Kidney (tissue), 14 donors: ENCODE results near the gene PCYOX1L. TPM values are rescaled to one million over a fixed set of nuclear protein-coding genes. Genes with fewer than 3 reads are reported as not detected.

Source experiments
- DNase-seq, 5 donors: peaks; one replicate each; pipeline ENCODE4 v3.0.0-alpha.2; 2013 to 2020
- FAIRE-seq: peaks from 2 replicates; lab custom pipeline; 2012; peaks lifted over from hg19 to GRCh38; lab: Jason Lieb, UNC
- H3K27ac ChIP-seq, 2 donors: one replicate each; pipeline ENCODE4 v1.7.0; 2013; ENCODE audit warnings: low read depth in 2 of 2, low read length in 2 of 2, inconsistent platforms in 1 of 2
- H3K27me3 ChIP-seq: one replicate; pipeline ENCODE4 v1.7.1; 2013; ENCODE audit warnings: low read length, inconsistent platforms; ENCODE audit not compliant: control insufficient read depth, insufficient read depth
- H3K36me3 ChIP-seq, 3 donors: one replicate each; pipeline versions ENCODE4 v1.7.0 to v1.7.1; 2013; ENCODE audit warnings: low read length in 3 of 3, control low read depth in 1 of 3, inconsistent platforms in 1 of 3; ENCODE audit not compliant: insufficient read depth in 3 of 3, control insufficient read depth in 2 of 3
- H3K4me1 ChIP-seq, 3 donors: one replicate each; pipeline versions ENCODE4 v1.7.0 to v1.7.1; 2013; ENCODE audit warnings: low read length in 3 of 3, inconsistent platforms in 1 of 3, low read depth in 1 of 3; ENCODE audit not compliant: control insufficient read depth in 2 of 3, insufficient read depth in 2 of 3
- H3K4me3 ChIP-seq, 3 donors: one replicate each; pipeline versions ENCODE4 v1.7.0 to v1.8.1; 2013; ENCODE audit warnings: low read length in 3 of 3, control low read depth in 1 of 3, inconsistent platforms in 1 of 3
- H3K9ac ChIP-seq, 3 donors: one replicate each; pipeline versions ENCODE4 v1.7.0 to v1.7.1; 2013; ENCODE audit warnings: low read length in 3 of 3, control low read depth in 1 of 3, inconsistent platforms in 1 of 3
- H3K9me3 ChIP-seq, 3 donors: one replicate each; pipeline versions ENCODE4 v1.7.0 to v1.7.1; 2013; ENCODE audit warnings: low read length in 3 of 3, control low read depth in 1 of 3, inconsistent platforms in 1 of 3; ENCODE audit not compliant: control insufficient read depth in 2 of 3, insufficient read depth in 1 of 3
- intact Hi-C: fragments of 100-400 bp; cut with DNase I; formaldehyde crosslinking; loops from one replicate; pipeline ENCODE4 v1.11.1; 2022
- polyA plus RNA-seq: library from polyadenylated mRNA; stranded (reverse); fragments of 350-450 nt; fragmentation: Illumina TruSeq; extraction: RNeasy Lipid Tissue Mini Kit (QIAGEN cat#74804); gene quantifications from one replicate; pipeline ENCODE4 v1.2.3, GENCODE V29; 2014; ENCODE audit warnings: low read depth, low replicate concordance; ENCODE audit not compliant: insufficient read depth
- total RNA-seq: library from RNA; stranded (reverse); fragmentation: NEBNext Ultra II Directional; extraction: Animal tissue kit (Norgen Biotek cat#: 25700); gene quantifications from one replicate; pipeline ENCODE4 v1.2.1, GENCODE V29; 2021
- TF ChIP-seq, protein P1 (sequence below): IDR thresholded peaks from 3 replicates; pipeline ENCODE4 v1.5.1; 2012; ENCODE audit warnings: mild to moderate bottlenecking, moderate library complexity, borderline replicate concordance; ENCODE audit not compliant: insufficient read depth; ENCODE audit errors: extremely low read depth
- donor health status: control.
- donor health status: control.
- donor health status: control.
- donor health status: control.
- donor health status: control.
- donor health status: DM: yes; HTN: yes; CAD: no.
- donor health status: Normal renal cell carcinoma (clear cell type).

Gene PCYOX1L
- total and polyA plus RNA-seq, 2 donors from 2014 or later: 7.2 to 9.0 TPM

DNA sequence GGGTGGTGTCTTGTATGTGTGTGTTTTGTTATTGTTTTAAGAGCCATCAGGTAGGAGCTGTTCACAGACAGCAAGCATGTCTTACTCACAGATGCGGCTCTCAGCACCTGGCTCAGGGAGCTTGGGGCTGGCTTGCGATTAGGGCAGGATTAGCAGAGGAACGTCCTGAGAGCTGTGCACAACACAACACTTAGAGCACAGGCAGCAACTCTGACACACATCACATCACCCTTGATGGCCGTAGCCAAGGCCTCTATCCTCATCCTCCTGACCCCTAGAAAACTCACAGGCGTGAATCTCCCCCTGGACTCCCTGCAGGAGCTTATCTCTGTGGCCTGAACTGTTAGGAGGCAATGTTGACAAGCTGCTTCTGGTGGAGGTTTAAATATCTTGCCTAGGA is 28.3 kb downstream of the PCYOX1L start:
- Histone ChIP-seq H3K9me3 (no peaks in the 10 kb centered on the region), H3K27me3 (no peaks in the 10 kb centered on the region), H3K27ac (peak overlapping the region in 1 of 2 donors; percentile 2), H3K4me1 (peaks cover 0 to 12% (median 5%) of the 10 kb centered on the region in 3 donors), H3K9ac (no peak overlapping the region), H3K36me3 (no peaks in the 10 kb centered on the region), H3K4me3 (no peak overlapping the region)
- no peak for DNase-seq
- TF ChIP-seq, protein P1, sequence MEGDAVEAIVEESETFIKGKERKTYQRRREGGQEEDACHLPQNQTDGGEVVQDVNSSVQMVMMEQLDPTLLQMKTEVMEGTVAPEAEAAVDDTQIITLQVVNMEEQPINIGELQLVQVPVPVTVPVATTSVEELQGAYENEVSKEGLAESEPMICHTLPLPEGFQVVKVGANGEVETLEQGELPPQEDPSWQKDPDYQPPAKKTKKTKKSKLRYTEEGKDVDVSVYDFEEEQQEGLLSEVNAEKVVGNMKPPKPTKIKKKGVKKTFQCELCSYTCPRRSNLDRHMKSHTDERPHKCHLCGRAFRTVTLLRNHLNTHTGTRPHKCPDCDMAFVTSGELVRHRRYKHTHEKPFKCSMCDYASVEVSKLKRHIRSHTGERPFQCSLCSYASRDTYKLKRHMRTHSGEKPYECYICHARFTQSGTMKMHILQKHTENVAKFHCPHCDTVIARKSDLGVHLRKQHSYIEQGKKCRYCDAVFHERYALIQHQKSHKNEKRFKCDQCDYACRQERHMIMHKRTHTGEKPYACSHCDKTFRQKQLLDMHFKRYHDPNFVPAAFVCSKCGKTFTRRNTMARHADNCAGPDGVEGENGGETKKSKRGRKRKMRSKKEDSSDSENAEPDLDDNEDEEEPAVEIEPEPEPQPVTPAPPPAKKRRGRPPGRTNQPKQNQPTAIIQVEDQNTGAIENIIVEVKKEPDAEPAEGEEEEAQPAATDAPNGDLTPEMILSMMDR: no peak
- no peak for FAIRE-seq
- intact Hi-C loops: no loop called here

DNA sequence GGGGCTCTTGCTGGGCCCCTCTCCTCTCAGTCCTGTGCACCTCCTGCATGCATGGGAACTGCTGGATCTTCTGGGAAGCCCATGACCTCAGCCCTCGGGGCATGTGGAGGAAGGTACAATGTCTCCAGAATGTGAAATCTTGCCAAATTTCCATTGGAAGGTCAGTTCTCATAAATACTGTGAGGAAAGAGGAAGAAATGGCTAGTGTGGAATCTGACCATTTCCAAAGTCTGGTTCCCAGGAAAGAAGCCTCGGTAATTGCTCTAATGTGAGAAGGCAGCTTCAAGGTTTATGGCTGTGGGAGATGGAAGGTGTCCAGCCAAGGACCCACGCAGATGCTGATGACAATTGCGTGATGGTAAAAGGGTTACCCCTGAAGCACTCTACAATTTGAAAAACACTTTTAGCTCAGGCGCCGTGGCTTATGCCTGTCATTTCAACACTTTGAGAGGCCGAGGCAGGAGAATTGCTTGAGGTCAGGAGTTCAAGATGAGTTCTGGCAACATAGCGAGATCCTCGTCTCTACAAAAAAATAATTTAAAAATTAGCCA is 29.3 kb downstream of the PCYOX1L start:
- H3K27me3 ChIP-seq: no peaks in the 10 kb centered on the region

DNA sequence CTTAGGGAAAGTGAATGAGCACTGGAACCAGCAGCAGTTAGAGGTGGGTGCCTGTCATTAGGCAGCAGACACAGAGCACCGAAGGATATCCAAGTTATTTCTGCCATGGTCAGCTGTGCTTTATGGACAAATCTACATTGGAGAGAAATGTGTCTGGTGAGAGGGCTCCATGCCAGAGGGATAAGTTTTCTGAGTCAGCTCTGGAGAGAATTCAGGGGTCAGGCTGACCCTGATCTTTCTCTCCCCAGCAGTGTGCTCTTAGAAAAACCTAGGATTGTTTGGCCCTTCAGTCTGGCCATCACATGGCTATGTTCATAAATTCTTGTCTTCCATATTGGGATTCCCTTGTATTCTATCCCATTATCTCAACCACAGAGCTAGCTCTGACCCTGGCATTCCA is 30.1 kb downstream of the PCYOX1L start:
- DNase-seq (no peak), FAIRE-seq (no peak)
- Histone ChIP-seq H3K36me3 (no peaks in the 10 kb centered on the region), H3K4me1 (peaks cover 0 to 9% (median 2%) of the 10 kb centered on the region in 3 donors), H3K27ac (peak overlapping the region in 1 of 2 donors; percentile 72), H3K9me3 (no peaks in the 10 kb centered on the region), H3K9ac (no peak overlapping the region), H3K4me3 (no peak overlapping the region), H3K27me3 (no peaks in the 10 kb centered on the region)
- intact Hi-C loops: no loop called here
- TF ChIP-seq, protein P1: no peak

More for the DNA sequence above, 29.3 kb downstream of the PCYOX1L start:
- Histone ChIP-seq H3K36me3 (no peaks in the 10 kb centered on the region), H3K4me3 (no peak overlapping the region), H3K4me1 (peaks cover 0 to 11% (median 5%) of the 10 kb centered on the region in 3 donors), H3K9ac (no peak overlapping the region), H3K27ac (peak overlapping the region in 1 of 2 donors; percentile 68), H3K9me3 (no peaks in the 10 kb centered on the region)
- intact Hi-C loops: no loop called here
- FAIRE-seq: no peak
- TF ChIP-seq, protein P1: no peak
- DNase-seq: no peak
